ENCODE measurements around the gene KIF6.

Gene KIF6

GRCh38 chr6:39378175-39378959, 346.8 kb downstream of the KIF6 start:
- H3K36me3 Mint-ChIP-seq (ENCODE audit: low read depth), result no peaks in the 10 kb centered on the region
- no peak overlapping the region for H3K4me3 Mint-ChIP-seq
- H3K4me1 Mint-ChIP-seq (ENCODE audit: low read depth), result no peaks in the 10 kb centered on the region
- H3K9me3 Mint-ChIP-seq, result no peaks in the 10 kb centered on the region
- peaks cover 11% of the 10 kb centered on the region for H3K27me3 Mint-ChIP-seq
- no peak for DNase-seq
- H3K27ac Mint-ChIP-seq, result no peak overlapping the region

GRCh38 chr6:39377539-39377950, 347.7 kb downstream of the KIF6 start:
- Mint-ChIP-seq H3K36me3 (ENCODE audit: low read depth) (no peaks in the 10 kb centered on the region), H3K9me3 (no peaks in the 10 kb centered on the region)

DNA sequence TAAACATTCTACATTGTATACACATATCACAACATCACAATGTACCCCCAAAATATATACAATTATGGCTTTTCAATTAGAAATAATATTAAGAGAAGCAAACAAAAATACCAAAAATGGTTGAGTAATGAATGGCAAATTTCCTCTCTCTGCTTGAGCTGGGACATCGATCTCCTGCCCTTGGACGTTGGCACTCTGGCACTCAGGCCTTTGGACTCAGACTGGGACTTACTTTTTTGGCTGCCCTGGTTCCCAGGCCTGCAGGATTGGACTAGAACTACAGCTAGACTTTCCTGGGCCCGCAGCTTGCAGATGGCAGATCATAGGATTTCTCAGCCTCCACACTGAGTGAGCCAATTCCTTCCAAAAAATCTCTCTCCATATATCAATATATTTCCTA, 349.8 kb downstream of the KIF6 start:
- Mint-ChIP-seq H3K4me3 (no peak overlapping the region), H3K27ac (no peak overlapping the region), H3K9me3 (no peaks in the 10 kb centered on the region), H3K27me3 (peaks cover 10% of the 10 kb centered on the region), H3K4me1 (ENCODE audit: low read depth) (no peaks in the 10 kb centered on the region), H3K36me3 (ENCODE audit: low read depth) (no peaks in the 10 kb centered on the region)
- no peak for DNase-seq

More at GRCh38 chr6:39377539-39377950, 347.7 kb downstream of the KIF6 start:
- no peak overlapping the region for H3K4me3 Mint-ChIP-seq
- no peaks in the 10 kb centered on the region for H3K4me1 Mint-ChIP-seq (ENCODE audit: low read depth)
- peaks cover 8% of the 10 kb centered on the region for H3K27me3 Mint-ChIP-seq
- no peak overlapping the region for H3K27ac Mint-ChIP-seq
- DNase-seq, result no peak

DNA sequence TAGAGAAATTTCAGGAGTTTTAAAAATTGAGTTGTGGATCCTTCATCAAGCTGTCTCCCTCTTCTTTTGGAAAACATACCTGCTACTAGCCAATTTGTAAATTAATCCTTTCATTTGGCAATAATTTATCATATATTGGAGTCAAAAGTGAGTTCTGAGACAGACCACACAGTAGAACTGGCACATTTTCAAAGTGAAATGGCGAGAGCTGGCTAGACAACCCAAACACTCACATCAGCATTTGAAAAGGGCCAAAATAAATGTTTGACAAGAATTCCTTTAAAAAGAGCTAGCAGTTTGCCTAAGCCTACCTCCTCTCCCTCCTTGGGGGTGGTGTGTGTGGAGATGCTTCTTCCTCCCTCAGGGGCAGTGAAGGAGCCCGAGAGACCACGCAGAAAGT, 354.8 kb downstream of the KIF6 start:
- H3K4me3 Mint-ChIP-seq, result no peak overlapping the region
- H3K4me1 Mint-ChIP-seq (ENCODE audit: low read depth), result no peaks in the 10 kb centered on the region
- H3K27ac Mint-ChIP-seq, result no peak overlapping the region
- peaks cover 7% of the 10 kb centered on the region for H3K27me3 Mint-ChIP-seq
- no peak for DNase-seq
- H3K36me3 Mint-ChIP-seq (ENCODE audit: low read depth), result no peaks in the 10 kb centered on the region
- no peaks in the 10 kb centered on the region for H3K9me3 Mint-ChIP-seq

DNA sequence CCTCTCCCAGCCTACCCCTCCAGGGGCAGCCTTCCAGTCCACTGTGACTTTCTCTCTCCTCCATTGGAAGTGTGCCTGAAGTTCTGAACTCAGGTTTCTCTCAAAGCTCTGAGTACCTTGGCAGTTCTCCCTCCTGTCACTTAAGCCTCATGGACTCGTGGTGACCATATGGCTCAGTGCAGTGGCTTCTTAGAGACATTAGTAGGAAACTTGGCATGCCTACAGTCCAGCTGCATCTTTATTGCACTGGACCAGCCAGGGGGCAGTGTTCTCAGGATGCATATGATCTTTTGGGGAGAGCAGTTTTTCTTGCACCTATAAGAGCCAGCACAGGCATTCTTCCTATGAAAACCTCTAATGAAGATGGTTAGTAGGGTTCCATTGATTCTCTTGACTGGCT, 355.2 kb downstream of the KIF6 start:
- no peak overlapping the region for H3K27ac Mint-ChIP-seq
- H3K4me3 Mint-ChIP-seq, result no peak overlapping the region
- no peak for DNase-seq
- peaks cover 11% of the 10 kb centered on the region for H3K27me3 Mint-ChIP-seq
- no peaks in the 10 kb centered on the region for H3K9me3 Mint-ChIP-seq
- H3K36me3 Mint-ChIP-seq (ENCODE audit: low read depth), result no peaks in the 10 kb centered on the region
- no peaks in the 10 kb centered on the region for H3K4me1 Mint-ChIP-seq (ENCODE audit: low read depth)

DNA sequence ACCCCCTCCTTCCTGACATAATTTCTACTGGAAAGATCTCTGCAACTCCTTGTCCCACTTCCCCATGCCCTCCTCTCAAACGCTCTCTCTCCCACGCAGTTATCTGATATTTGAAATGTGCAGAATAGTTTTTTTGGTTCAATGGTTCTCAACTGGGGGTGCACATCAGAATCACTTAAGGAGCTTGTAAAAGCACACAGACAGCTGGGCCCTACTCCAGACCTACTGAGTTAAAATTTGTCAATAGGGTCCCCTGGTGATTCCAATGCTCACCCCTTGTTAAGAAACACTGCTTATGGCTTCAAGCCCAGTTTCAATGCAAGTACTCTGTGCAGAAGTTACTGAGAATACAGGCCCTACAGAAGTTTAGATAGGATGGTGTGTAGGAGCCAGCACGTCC, 357.5 kb downstream of the KIF6 start:
- Mint-ChIP-seq H3K4me1 (ENCODE audit: low read depth) (no peaks in the 10 kb centered on the region), H3K27ac (no peak overlapping the region), H3K27me3 (peaks cover 17% of the 10 kb centered on the region), H3K4me3 (no peak overlapping the region), H3K9me3 (no peaks in the 10 kb centered on the region), H3K36me3 (ENCODE audit: low read depth) (no peaks in the 10 kb centered on the region)
- DNase-seq, result no peak

- H3K27ac Mint-ChIP-seq, result no peak overlapping the region
- no peaks in the 10 kb centered on the region for H3K36me3 Mint-ChIP-seq (ENCODE audit: low read depth)
- H3K4me3 Mint-ChIP-seq, result no peak overlapping the region
- H3K9me3 Mint-ChIP-seq, result no peaks in the 10 kb centered on the region
- DNase-seq, result no peak
- H3K27me3 Mint-ChIP-seq, result peaks cover 17% of the 10 kb centered on the region
- no peaks in the 10 kb centered on the region for H3K4me1 Mint-ChIP-seq (ENCODE audit: low read depth)
Observed at GRCh38 chr6:39366931-39367618, 358.1 kb downstream of the KIF6 start.

- Mint-ChIP-seq H3K36me3 (ENCODE audit: low read depth) (no peaks in the 10 kb centered on the region), H3K4me3 (no peak overlapping the region), H3K9me3 (no peaks in the 10 kb centered on the region), H3K27me3 (peaks cover 25% of the 10 kb centered on the region), H3K4me1 (ENCODE audit: low read depth) (peaks cover 3% of the 10 kb centered on the region), H3K27ac (no peak overlapping the region)
- DNase-seq, result no peak
Observed at GRCh38 chr6:39365281-39366074, 359.7 kb downstream of the KIF6 start.

DNA sequence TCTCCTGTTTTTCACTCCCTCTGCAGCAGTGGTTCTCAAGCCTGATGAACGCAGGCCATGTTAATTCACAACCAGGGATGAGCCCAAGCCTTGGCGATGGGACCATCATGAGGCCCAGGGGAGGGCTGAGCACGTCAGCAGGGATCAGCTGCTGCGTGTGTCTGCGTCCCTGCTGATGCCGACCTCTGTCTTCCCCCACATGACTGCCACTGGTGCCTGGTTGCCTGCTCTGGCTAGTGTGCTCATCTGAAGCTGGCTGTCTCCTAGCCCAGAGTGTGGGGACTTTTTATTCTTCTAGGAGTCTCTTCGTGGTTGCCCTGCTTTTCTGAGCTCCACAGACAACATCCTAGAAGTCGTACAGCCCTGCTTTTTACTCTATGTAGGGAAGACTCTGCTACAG, 361.9 kb downstream of the KIF6 start:
- Mint-ChIP-seq H3K36me3 (ENCODE audit: low read depth) (no peaks in the 10 kb centered on the region), H3K27me3 (peaks cover 25% of the 10 kb centered on the region), H3K9me3 (no peaks in the 10 kb centered on the region), H3K4me1 (ENCODE audit: low read depth) (peaks cover 3% of the 10 kb centered on the region), H3K27ac (no peak overlapping the region), H3K4me3 (no peak overlapping the region)
- no peak for DNase-seq

- DNase-seq, result no peak
- Mint-ChIP-seq H3K27me3 (peaks cover 25% of the 10 kb centered on the region), H3K4me3 (no peak overlapping the region), H3K4me1 (ENCODE audit: low read depth) (peaks cover 3% of the 10 kb centered on the region), H3K36me3 (ENCODE audit: low read depth) (no peaks in the 10 kb centered on the region), H3K27ac (no peak overlapping the region), H3K9me3 (no peaks in the 10 kb centered on the region)
Observed at GRCh38 chr6:39362487-39362865, 362.7 kb downstream of the KIF6 start.

GRCh38 chr6:39361657-39362486, 363.3 kb downstream of the KIF6 start:
- peaks cover 3% of the 10 kb centered on the region for H3K4me1 Mint-ChIP-seq (ENCODE audit: low read depth)
- peaks cover 25% of the 10 kb centered on the region for H3K27me3 Mint-ChIP-seq
- DNase-seq, result peak; percentile 66
- no peak overlapping the region for H3K4me3 Mint-ChIP-seq
- H3K27ac Mint-ChIP-seq, result no peak overlapping the region
- H3K36me3 Mint-ChIP-seq (ENCODE audit: low read depth), result no peaks in the 10 kb centered on the region
- H3K9me3 Mint-ChIP-seq, result no peaks in the 10 kb centered on the region

- Mint-ChIP-seq H3K36me3 (ENCODE audit: low read depth) (no peaks in the 10 kb centered on the region), H3K9me3 (no peaks in the 10 kb centered on the region), H3K27ac (no peak overlapping the region), H3K27me3 (peaks cover 23% of the 10 kb centered on the region), H3K4me1 (ENCODE audit: low read depth) (peaks cover 3% of the 10 kb centered on the region), H3K4me3 (no peak overlapping the region)
- no peak for DNase-seq
Observed at GRCh38 chr6:39360378-39360777, 364.8 kb downstream of the KIF6 start.

- Mint-ChIP-seq H3K4me1 (ENCODE audit: low read depth) (peaks cover 3% of the 10 kb centered on the region), H3K27me3 (peaks cover 15% of the 10 kb centered on the region), H3K4me3 (no peak overlapping the region), H3K9me3 (no peaks in the 10 kb centered on the region), H3K27ac (no peak overlapping the region), H3K36me3 (ENCODE audit: low read depth) (no peaks in the 10 kb centered on the region)
- DNase-seq, result no peak
Observed at GRCh38 chr6:39357998-39358686, 367.1 kb downstream of the KIF6 start.
